ENCODE results near the gene TEX19. TPM values are rescaled to one million over a fixed set of nuclear protein-coding genes. Genes with fewer than 3 reads are reported as not detected.
A peak's percentile ranks its signal among the peaks of the same experiment; 100 is the strongest.

Gene TEX19
- total and polyA plus RNA-seq, 9 of the 15 experiments (the other 6 are each of a cell fraction or from before 2014, with no cell fraction given), result 0.10 to 4.9 (median 1.9) TPM

- TF ChIP-seq CEBPZ (IDR thresholded peaks at IDR 0.05; ENCODE audit: borderline replicate concordance, low read depth, low read length) (no peak), POLR2G (IDR thresholded peaks at IDR 0.05; ENCODE audit: low read depth, low read length) (no peak), HMGN3 (IDR thresholded peaks at IDR 0.05; ENCODE audit: borderline replicate concordance, extremely low read depth, insufficient read length, low read depth, low read length) (no peak), DEAF1 (CRISPR knock-in tag; IDR thresholded peaks at IDR 0.05) (no peak), NUFIP1 (IDR thresholded peaks at IDR 0.05; ENCODE audit: partially characterized antibody) (no peak), ZBTB17 (CRISPR knock-in tag; IDR thresholded peaks at IDR 0.05) (no peak), RCOR1 (IDR thresholded peaks at IDR 0.05; ENCODE audit: borderline replicate concordance in 1 of 2, low read depth in 2 of 2, low read length in 2 of 2) (no peak), ZNF274 (IDR thresholded peaks at IDR 0.05; ENCODE audit: borderline replicate concordance, low read depth, low read length) (no peak), PHTF2 (CRISPR knock-in tag; IDR thresholded peaks at IDR 0.05) (no peak), ZSCAN32 (CRISPR knock-in tag; IDR thresholded peaks at IDR 0.05) (no peak), BHLHE40 (IDR thresholded peaks at IDR 0.05; ENCODE audit: low read length) (no peak), ZFP30 (CRISPR knock-in tag; IDR thresholded peaks at IDR 0.05; ENCODE audit: borderline replicate concordance) (no peak), SP1 (CRISPR knock-in tag; IDR thresholded peaks at IDR 0.05) (0 out of 2 replicates have a peak, but pooled peaks have one; percentile 19), ZNF146 (CRISPR knock-in tag; IDR thresholded peaks at IDR 0.05; ENCODE audit: unreplicated experiment) (no peak), MYC (IDR thresholded peaks at IDR 0.05; ENCODE audit: low read depth, low read length) (peak; percentile 90), MYC (CRISPR knock-in tag; IDR thresholded peaks at IDR 0.05; ENCODE audit: borderline replicate concordance, low read depth) (no peak), ZNF79 (CRISPR knock-in tag; IDR thresholded peaks at IDR 0.05; ENCODE audit: low read depth) (no peak), ETV6 (IDR thresholded peaks at IDR 0.05; ENCODE audit: borderline replicate concordance in 1 of 2, low read depth in 2 of 2, low read length in 1 of 2) (no peak), ETV6 (CRISPR knock-in tag; IDR thresholded peaks at IDR 0.05; ENCODE audit: borderline replicate concordance) (peak; percentile 49; the same call in 1 of the 2 replicates), ZNF133 (CRISPR knock-in tag; IDR thresholded peaks at IDR 0.05) (no peak), ARID1B (IDR thresholded peaks at IDR 0.05) (peak; percentile 46; the same call in 1 of the 2 replicates), NCOA2 (IDR thresholded peaks at IDR 0.05; ENCODE audit: partially characterized antibody in 2 of 2) (no peak), SAFB2 (IDR thresholded peaks at IDR 0.05; ENCODE audit: borderline replicate concordance, low read depth, low read length, severe bottlenecking) (no peak), POLR2AphosphoS2 (IDR thresholded peaks at IDR 0.05; ENCODE audit: low read length) (no peak)
Measured at GRCh38 chr17:82358465-82359350, at the start of gene TEX19 (continued).
